UCSD-AML1 (cell line): ENCODE measurements around the gene COL27A1.

Source experiments
- DNase-seq: peaks from one replicate; lab custom pipeline; 2025; ENCODE audit not compliant: unreplicated experiment; lab: John Stamatoyannopoulos, UW

The COL27A1 gene

DNA sequence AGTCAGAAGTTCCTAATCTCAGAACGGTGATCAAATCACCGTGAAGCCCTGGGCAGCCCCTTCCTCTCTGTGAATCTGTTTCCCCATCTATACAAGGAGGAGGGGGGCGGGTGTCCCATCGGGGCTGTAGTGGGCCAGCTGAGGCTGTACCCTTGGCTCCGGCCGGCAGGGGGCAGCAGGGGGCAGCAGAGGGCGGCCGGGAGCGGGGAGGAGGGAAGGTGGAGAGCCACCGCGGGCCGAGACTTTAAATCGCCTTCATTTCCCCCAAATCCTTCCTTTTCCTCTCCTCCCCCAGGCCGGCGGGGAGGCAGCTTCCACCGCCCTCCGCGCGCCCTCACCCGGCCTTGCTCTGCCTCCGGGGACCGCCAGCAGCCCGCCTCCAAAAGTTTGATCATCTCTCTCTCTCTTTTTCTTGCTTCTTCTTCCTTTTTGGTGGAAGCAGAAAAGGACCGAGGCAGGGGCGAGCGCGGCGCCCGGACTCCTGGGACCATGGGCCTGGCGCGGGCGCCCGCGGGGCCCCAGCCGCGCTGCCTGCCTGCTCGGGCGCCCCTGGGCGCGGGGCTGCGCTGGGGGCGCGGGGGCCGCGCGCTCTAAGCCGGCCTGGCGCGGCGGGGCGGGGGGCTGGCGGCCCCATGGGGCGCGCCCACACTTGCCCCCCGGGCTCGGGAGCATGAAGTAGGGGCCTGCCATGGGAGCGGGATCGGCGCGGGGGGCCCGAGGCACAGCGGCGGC lies at the start of gene COL27A1:
Gene COL27A1 (plus strand): TSS at position 275 of the 732 bp plus-strand sequence. CDS start 414 bp downstream, at position 689.
- peak; percentile 74 for DNase-seq

DNA sequence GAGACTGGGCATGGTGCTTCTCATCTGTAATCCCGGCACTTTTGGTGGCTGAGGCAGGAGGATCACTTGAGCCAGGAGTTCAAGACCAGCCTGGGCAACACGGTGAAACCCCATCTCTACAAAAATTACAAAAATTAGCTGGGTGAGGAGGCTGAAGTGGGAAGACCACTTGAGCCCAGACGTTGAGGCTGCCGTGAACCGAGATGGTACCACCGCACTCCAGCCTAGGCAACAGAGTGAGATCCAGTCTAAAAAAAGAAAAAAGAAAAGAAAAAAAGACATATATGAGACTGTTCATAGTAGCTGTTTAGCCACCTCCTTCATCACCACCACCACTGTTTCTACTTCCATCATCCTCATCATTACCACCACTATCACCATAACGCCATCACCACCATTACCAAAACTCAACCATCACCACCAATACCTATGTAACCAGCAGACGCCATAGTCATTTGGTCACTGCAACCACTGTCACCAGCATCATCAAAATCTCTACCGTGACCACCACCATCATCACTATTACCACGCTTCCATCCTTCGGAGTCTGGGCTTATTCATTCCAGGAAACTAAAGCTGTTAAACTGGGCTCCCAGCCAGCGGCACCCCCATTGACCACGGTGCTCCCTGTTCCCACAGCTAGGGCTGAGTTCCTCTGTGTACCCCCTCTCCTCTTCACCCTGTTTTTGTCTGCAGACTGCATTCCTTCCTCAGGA lies 47.9 kb upstream of the COL27A1 start:
- no peak for DNase-seq

- DNase-seq: peak; percentile 72
Observed at GRCh38 chr9:114108016-114108833, 47.1 kb upstream of the COL27A1 start.

GRCh38 chr9:114109124-114109523 lies 46.2 kb upstream of the COL27A1 start:
- no peak for DNase-seq

DNA sequence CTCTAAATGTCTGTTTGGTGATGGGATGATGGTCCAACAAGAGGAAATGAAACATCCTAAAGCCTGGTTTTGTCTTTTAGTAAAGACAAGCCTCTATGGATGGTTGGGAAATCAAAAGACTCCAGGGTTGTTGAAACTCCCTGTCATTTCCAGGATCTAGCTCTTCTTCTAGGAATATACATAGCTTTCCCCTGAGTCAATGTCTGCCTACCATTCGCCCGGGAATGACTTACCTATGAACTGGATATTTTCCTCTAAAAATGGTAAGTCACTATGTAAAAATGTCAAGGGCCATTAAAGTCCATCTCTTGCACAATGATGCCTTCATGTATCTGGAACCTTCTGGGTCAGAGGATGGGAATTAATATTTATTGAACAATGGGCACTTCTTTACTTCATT lies 45.2 kb upstream of the COL27A1 start:
- no peak for DNase-seq

GRCh38 chr9:114112325-114112724 lies 43.0 kb upstream of the COL27A1 start:
- DNase-seq: no peak

- no peak for DNase-seq
Observed at GRCh38 chr9:114112778-114113584, 42.4 kb upstream of the COL27A1 start.

- DNase-seq: no peak
Observed at GRCh38 chr9:114114364-114114763, 41.0 kb upstream of the COL27A1 start.

DNA sequence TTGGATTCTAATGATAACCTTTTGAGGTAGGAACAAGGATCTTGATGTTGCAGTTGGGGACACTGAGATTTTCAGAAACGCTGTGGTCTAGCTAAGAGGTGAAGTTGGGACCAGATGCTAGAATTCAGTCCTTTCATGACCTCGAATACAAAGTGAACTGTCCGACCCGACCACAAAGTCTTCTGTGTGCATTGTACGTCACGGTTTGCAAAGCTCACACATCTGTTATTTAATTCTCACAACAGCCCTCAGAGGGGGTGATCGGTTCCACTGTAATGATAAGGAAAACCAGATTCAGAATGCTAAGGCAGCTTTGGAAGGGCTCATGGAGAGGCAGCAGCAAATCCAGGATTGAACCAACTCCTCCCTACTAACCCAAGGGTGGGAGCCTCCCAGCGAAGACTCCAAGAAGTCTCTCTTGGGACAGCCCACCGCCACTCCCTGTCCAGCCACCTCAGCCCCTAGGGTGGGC lies 39.6 kb upstream of the COL27A1 start:
- no peak for DNase-seq

- no peak for DNase-seq
Observed at GRCh38 chr9:114116126-114116747, 39.1 kb upstream of the COL27A1 start.

DNA sequence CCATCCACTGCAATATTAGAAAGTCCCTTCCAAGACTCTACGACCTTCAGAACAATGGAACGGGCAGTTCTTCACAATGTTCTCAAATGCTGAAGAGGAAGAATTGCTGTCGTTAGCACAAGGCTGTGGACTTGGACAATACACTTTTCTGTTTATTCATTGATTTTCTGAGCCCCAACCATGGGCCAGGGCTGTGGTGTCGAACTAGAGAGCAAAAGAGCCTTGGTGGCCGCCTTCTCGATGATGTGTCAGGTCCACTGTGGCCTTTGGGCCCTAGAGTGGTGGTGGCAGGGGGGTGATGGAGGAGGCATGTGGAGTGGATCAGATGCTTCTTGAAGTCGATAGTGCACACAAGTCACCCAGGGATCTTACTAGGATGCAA lies 37.7 kb upstream of the COL27A1 start:
- no peak for DNase-seq

- no peak for DNase-seq
Observed at GRCh38 chr9:114117996-114118830, 37.1 kb upstream of the COL27A1 start.

GRCh38 chr9:114119242-114120191 lies 35.8 kb upstream of the COL27A1 start:
- no peak for DNase-seq

- no peak for DNase-seq
Observed at GRCh38 chr9:114120192-114121014, 34.9 kb upstream of the COL27A1 start.

DNA sequence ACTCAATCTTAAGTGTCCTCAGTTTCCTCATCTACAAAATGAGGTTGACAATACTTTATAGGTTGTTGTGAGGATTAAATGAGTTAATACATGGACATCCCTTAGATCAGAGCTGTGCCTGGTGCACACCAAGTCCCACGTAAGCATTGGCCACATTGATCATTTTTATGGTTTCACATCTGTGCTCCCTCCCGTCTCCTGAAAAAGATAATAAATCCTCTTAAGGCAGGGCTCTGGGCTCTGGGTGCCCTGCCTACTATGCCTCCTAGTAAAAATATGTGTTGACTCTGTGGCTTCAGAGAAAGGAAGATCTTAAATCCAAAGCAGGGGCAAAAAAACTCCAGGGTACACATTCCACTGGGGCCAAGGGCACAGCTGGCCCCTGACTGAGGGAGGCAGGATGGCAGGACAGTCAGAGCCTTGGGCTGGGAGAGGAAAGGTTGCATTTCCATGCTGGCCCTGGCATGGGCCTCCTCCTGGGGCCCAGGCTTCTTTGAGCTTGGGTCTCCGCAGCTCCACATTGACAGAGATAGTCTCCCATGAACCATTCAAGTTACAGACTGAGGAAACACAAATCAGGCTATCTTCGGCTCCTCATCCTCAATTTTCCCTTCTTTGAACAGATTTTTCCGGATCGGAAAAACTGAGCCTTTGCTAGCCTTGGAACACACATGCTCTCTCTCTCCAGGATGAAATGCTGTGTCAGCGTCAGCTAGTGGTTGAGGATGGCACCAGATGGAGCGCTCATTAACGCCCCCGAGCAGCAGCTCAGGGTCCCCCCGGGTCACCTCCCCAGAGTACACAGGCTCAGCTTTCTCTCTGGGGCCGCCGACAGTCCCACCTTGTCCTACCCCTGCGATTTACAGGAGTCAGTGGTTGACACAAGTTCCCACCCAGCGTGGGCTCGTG lies 33.9 kb upstream of the COL27A1 start:
- DNase-seq: no peak
